BLaER1 treated with 17β-estradiol and CSF1 and Interleukin-3, amounts not matched to agents 10 nM and 100 nM (cell line): ENCODE results near the gene PTPN14.

Experiments used
- H3K27ac ChIP-seq, 11 experiments: shearing (Covaris generic); formaldehyde crosslinking; 2 replicates each; pipeline ENCODE4 v1.8.1; 2022
- H3K27me3 ChIP-seq, 11 experiments: shearing (Covaris generic); formaldehyde crosslinking; 2 replicates each; pipeline ENCODE4 v1.8.1; 2022
- H3K36me3 ChIP-seq, 11 experiments: shearing (Covaris generic); formaldehyde crosslinking; 2 replicates each; pipeline ENCODE4 v1.8.1; 2022
- H3K4me1 ChIP-seq, 10 experiments: shearing (Covaris generic); formaldehyde crosslinking; 2 replicates each; pipeline ENCODE4 v1.8.1; 2022
- H3K4me2 ChIP-seq, 11 experiments: shearing (Covaris generic); formaldehyde crosslinking; 2 replicates each; pipeline ENCODE4 v1.8.1; 2022
- H3K4me3 ChIP-seq, 10 experiments: shearing (Covaris generic); formaldehyde crosslinking; 2 replicates each; pipeline ENCODE4 v1.8.1; 2022
- H3K9ac ChIP-seq, 11 experiments: shearing (Covaris generic); formaldehyde crosslinking; 2 replicates each; pipeline ENCODE4 v1.8.1; 2022
- H3K9me3 ChIP-seq, 11 experiments: shearing (Covaris generic); formaldehyde crosslinking; replicated peaks in 1 of 11; 2 replicates each; pipeline ENCODE4 v1.8.1; 2022
- H4K20me1 ChIP-seq, 11 experiments: shearing (Covaris generic); formaldehyde crosslinking; 2 replicates each; pipeline ENCODE4 v1.8.1; 2022
- Cebpa-rat ChIP-seq, 11 experiments: shearing (Covaris generic); IDR thresholded peaks; 2 replicates each; pipeline ENCODE4 v1.8.1; 2022

Gene PTPN14

GRCh38 chr1:214438530-214438929, 112.9 kb downstream of the PTPN14 start:
- no peak overlapping the region for H3K9ac ChIP-seq
- no peaks in the 10 kb centered on the region for H3K36me3 ChIP-seq
- no peaks in the 10 kb centered on the region for H3K27me3 ChIP-seq
- no peak overlapping the region for H3K4me2 ChIP-seq
- peaks cover 13 to 25% (median 23%) of the 10 kb centered on the region in 10 experiments for H3K4me1 ChIP-seq
- H4K20me1 ChIP-seq: no peaks in the 10 kb centered on the region
- no peaks in the 10 kb centered on the region for H3K9me3 ChIP-seq
- no peak overlapping the region for H3K27ac ChIP-seq
- no peak for TF ChIP-seq Cebpa-rat (IDR thresholded peaks at IDR 0.05)
- H3K4me3 ChIP-seq: no peak overlapping the region

- no peak for TF ChIP-seq Cebpa-rat (IDR thresholded peaks at IDR 0.05)
- Histone ChIP-seq H3K36me3 (no peaks in the 10 kb centered on the region), H3K4me2 (no peak overlapping the region), H4K20me1 (no peaks in the 10 kb centered on the region), H3K9ac (no peak overlapping the region), H3K4me3 (no peak overlapping the region), H3K4me1 (peaks cover 13 to 25% (median 23%) of the 10 kb centered on the region in 10 experiments), H3K27ac (no peak overlapping the region), H3K9me3 (no peaks in the 10 kb centered on the region), H3K27me3 (no peaks in the 10 kb centered on the region)
Measured at GRCh38 chr1:214438075-214438474, 113.3 kb downstream of the PTPN14 start.

GRCh38 chr1:214435867-214436266, 115.5 kb downstream of the PTPN14 start:
- no peak for TF ChIP-seq Cebpa-rat (IDR thresholded peaks at IDR 0.05)
- Histone ChIP-seq H3K27me3 (no peaks in the 10 kb centered on the region), H3K27ac (no peak overlapping the region), H4K20me1 (no peaks in the 10 kb centered on the region), H3K4me3 (no peak overlapping the region), H3K36me3 (no peaks in the 10 kb centered on the region), H3K4me1 (peaks cover 6 to 17% (median 15%) of the 10 kb centered on the region in 10 experiments), H3K9me3 (no peaks in the 10 kb centered on the region), H3K4me2 (no peak overlapping the region), H3K9ac (no peak overlapping the region)

GRCh38 chr1:214432245-214432644, 119.2 kb downstream of the PTPN14 start:
- H3K27ac ChIP-seq: no peak overlapping the region
- H4K20me1 ChIP-seq: no peaks in the 10 kb centered on the region
- no peaks in the 10 kb centered on the region for H3K27me3 ChIP-seq
- no peak overlapping the region for H3K9ac ChIP-seq
- no peak for TF ChIP-seq Cebpa-rat (IDR thresholded peaks at IDR 0.05)
- H3K4me1 ChIP-seq: peaks cover 16 to 22% (median 19%) of the 10 kb centered on the region in 10 experiments
- no peak overlapping the region for H3K4me3 ChIP-seq
- no peak overlapping the region for H3K4me2 ChIP-seq
- peaks cover 0 to 4% (median 0%) of the 10 kb centered on the region in 11 experiments; a peak in 1 of 22 replicates for H3K9me3 ChIP-seq
- H3K36me3 ChIP-seq: no peaks in the 10 kb centered on the region

GRCh38 chr1:214429951-214430770, 121.2 kb downstream of the PTPN14 start:
- H3K9me3 ChIP-seq: peaks cover 0 to 4% (median 0%) of the 10 kb centered on the region in 11 experiments; a peak in 1 of 22 replicates
- H3K9ac ChIP-seq: no peak overlapping the region
- H3K4me2 ChIP-seq: no peak overlapping the region
- H3K4me1 ChIP-seq: peaks cover 30 to 43% (median 35%) of the 10 kb centered on the region in 10 experiments
- no peak overlapping the region for H3K27ac ChIP-seq
- H3K36me3 ChIP-seq: no peaks in the 10 kb centered on the region
- H4K20me1 ChIP-seq: no peaks in the 10 kb centered on the region
- no peak overlapping the region for H3K4me3 ChIP-seq
- TF ChIP-seq Cebpa-rat (IDR thresholded peaks at IDR 0.05): no peak
- H3K27me3 ChIP-seq: no peaks in the 10 kb centered on the region

GRCh38 chr1:214427871-214428277, 123.5 kb downstream of the PTPN14 start:
- Histone ChIP-seq H3K4me2 (peak overlapping the region; percentile 55 to 87 (median 75)), H3K9ac (peak overlapping the region in 5 of 11 experiments; percentile 2 to 49 (median 23); a peak in 7 of 22 replicates), H3K4me3 (peak overlapping the region in 3 of 10 experiments; percentile 0 to 43 (median 12); a peak in 3 of 20 replicates)

GRCh38 chr1:214426426-214426812, 125.0 kb downstream of the PTPN14 start:
- Histone ChIP-seq H3K4me3 (no peak overlapping the region), H3K9ac (no peak overlapping the region), H3K9me3 (peaks cover 0 to 4% (median 0%) of the 10 kb centered on the region in 11 experiments; a peak in 1 of 22 replicates), H3K36me3 (no peaks in the 10 kb centered on the region), H3K27ac (peak overlapping the region in 1 of 11 experiments; percentile 6; a peak in 1 of 22 replicates), H3K27me3 (no peaks in the 10 kb centered on the region), H4K20me1 (no peaks in the 10 kb centered on the region), H3K4me2 (peak overlapping the region in 8 of 11 experiments; percentile 6 to 86 (median 52); a peak in 9 of 22 replicates), H3K4me1 (peaks cover 30 to 47% (median 42%) of the 10 kb centered on the region in 10 experiments)
- TF ChIP-seq Cebpa-rat (IDR thresholded peaks at IDR 0.05): no peak

More at GRCh38 chr1:214427871-214428277, 123.5 kb downstream of the PTPN14 start:
- Histone ChIP-seq H4K20me1 (no peaks in the 10 kb centered on the region), H3K27me3 (no peaks in the 10 kb centered on the region), H3K36me3 (no peaks in the 10 kb centered on the region), H3K4me1 (peaks cover 30 to 45% (median 38%) of the 10 kb centered on the region in 10 experiments), H3K27ac (peak overlapping the region; percentile 6 to 77 (median 62); a peak in 19 of 22 replicates), H3K9me3 (peaks cover 0 to 4% (median 0%) of the 10 kb centered on the region in 11 experiments; a peak in 1 of 22 replicates)
- no peak for TF ChIP-seq Cebpa-rat (IDR thresholded peaks at IDR 0.05)

- no peak overlapping the region for H3K27ac ChIP-seq
- H3K4me2 ChIP-seq: peak overlapping the region in 10 of 11 experiments; percentile 19 to 75 (median 46); a peak in 16 of 22 replicates
- H3K9me3 ChIP-seq: peaks cover 0 to 4% (median 0%) of the 10 kb centered on the region in 11 experiments; a peak in 1 of 22 replicates
- H3K9ac ChIP-seq: no peak overlapping the region
- H3K27me3 ChIP-seq: no peaks in the 10 kb centered on the region
- peaks cover 30 to 47% (median 42%) of the 10 kb centered on the region in 10 experiments for H3K4me1 ChIP-seq
- no peak for TF ChIP-seq Cebpa-rat (IDR thresholded peaks at IDR 0.05)
- H4K20me1 ChIP-seq: no peaks in the 10 kb centered on the region
- no peak overlapping the region for H3K4me3 ChIP-seq
- H3K36me3 ChIP-seq: no peaks in the 10 kb centered on the region
Measured at GRCh38 chr1:214425716-214426425, 125.5 kb downstream of the PTPN14 start.

- Histone ChIP-seq H4K20me1 (no peaks in the 10 kb centered on the region), H3K36me3 (no peaks in the 10 kb centered on the region), H3K27me3 (no peaks in the 10 kb centered on the region), H3K4me2 (peak overlapping the region in 2 of 11 experiments; percentile 49 to 54; a peak in 2 of 22 replicates), H3K4me3 (no peak overlapping the region), H3K27ac (no peak overlapping the region), H3K4me1 (peaks cover 30 to 47% (median 42%) of the 10 kb centered on the region in 10 experiments), H3K9me3 (peaks cover 0 to 4% (median 0%) of the 10 kb centered on the region in 11 experiments; a peak in 1 of 22 replicates), H3K9ac (no peak overlapping the region)
- no peak for TF ChIP-seq Cebpa-rat (IDR thresholded peaks at IDR 0.05)
Measured at GRCh38 chr1:214425101-214425500, 126.3 kb downstream of the PTPN14 start.
